ENCODE measurements around the gene DSN1. TPM values are rescaled to one million over a fixed set of nuclear protein-coding genes. Genes with fewer than 3 reads are reported as not detected.

The DSN1 gene
- total and polyA plus RNA-seq, 2 of the 8 experiments (the other 6 are each of a cell fraction or from before 2014, with no cell fraction given): 12.0 to 26.2 TPM

DNA sequence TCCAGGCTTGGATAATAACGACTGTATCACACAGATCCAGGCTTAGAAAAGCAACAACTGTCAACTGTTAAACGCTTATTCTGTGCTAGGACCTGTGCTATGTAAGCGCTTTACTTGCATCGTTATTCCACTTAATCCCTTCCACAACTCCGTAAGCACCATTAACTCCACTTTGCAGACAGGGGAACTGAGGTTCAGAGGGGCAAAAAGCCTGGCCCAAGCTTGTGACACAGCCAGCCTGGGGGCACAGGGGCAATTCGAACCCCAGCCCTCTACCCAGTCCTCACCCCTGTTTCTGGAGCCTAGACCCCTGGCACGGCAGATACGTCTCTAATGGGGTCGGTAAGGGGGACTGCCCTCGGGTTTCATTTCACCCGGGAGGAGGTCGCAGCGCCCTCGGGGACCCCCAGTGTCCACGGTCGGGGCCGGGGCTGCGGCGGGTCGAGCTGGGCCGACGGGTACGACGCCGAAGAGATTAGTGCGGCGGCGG lies 411 bp downstream of the DSN1 start:
- no peak overlapping the region for H2BK20ac ChIP-seq (ENCODE audit: low read length)
- no peak overlapping the region for H3K14ac ChIP-seq (ENCODE audit: insufficient read length)
- H2BK12ac ChIP-seq (ENCODE audit: low read depth, low read length): peak overlapping the region; percentile 68; the same call in 1 of the 2 replicates
- H3K4ac ChIP-seq (replicated peaks; ENCODE audit: insufficient read length, low read depth, low read length): peak overlapping the region; percentile 46
- peak overlapping the region; percentile 89 for H3K27ac ChIP-seq (ENCODE audit: low read depth, low read length)
- H3K79me1 ChIP-seq (ENCODE audit: low read depth, low read length): peaks cover 7% of the 10 kb centered on the region; the same call in 1 of the 2 replicates
- no peaks in the 10 kb centered on the region for H4K20me1 ChIP-seq (replicated peaks in 1 of 2; ENCODE audit: control insufficient read depth in 1 of 2, insufficient read depth in 2 of 2, low read length in 2 of 2)
- H3K79me2 ChIP-seq (ENCODE audit: control insufficient read depth in 1 of 2, insufficient read depth in 2 of 2, low read length in 2 of 2): peaks cover 0 to 6% of the 10 kb centered on the region in 2 experiments; a peak in 1 of 4 replicates
- TF ChIP-seq NRF1 (IDR thresholded peaks at IDR 0.05; ENCODE audit: low read depth, low read length): no peak
- no peak for TF ChIP-seq SP4 (IDR thresholded peaks at IDR 0.05; ENCODE audit: low read length)
- TF ChIP-seq KDM1A (IDR thresholded peaks at IDR 0.05; ENCODE audit: borderline replicate concordance, low read length): no peak
- TF ChIP-seq SP2 (IDR thresholded peaks at IDR 0.05; ENCODE audit: low read length): no peak
- TF ChIP-seq TBP (IDR thresholded peaks at IDR 0.05; ENCODE audit: low read depth, low read length): no peak
- ChIA-PET POLR2A (ENCODE audit: partially characterized antibody) (interaction anchor here (0.9 to 2.6 kb wide), 5 partner anchors 9 to 114 kb away, joined by 3 to 15 read pairs (median 5); partner anchors contain the start of gene NDRG3), CTCF (ENCODE audit: partially characterized antibody) (interaction anchor here (0.6 to 2.8 kb wide), 17 partner anchors 9 to 178 kb away, joined by 3 to 22 read pairs (median 5); partner anchors contain the start of gene NDRG3)
- peak overlapping the region; percentile 84 for H3K18ac ChIP-seq (ENCODE audit: extremely low read depth, low read length)
- peaks cover 0 to 7% (median 0%) of the 10 kb centered on the region in 4 experiments; a peak in 2 of 7 replicates for H3K4me1 ChIP-seq (replicated peaks in 1 of 4; ENCODE audit: control insufficient read depth in 3 of 4, insufficient read depth in 4 of 4, low read length in 3 of 4)
- no peak overlapping the region for H2BK15ac ChIP-seq (ENCODE audit: low read length)
- peak overlapping the region; percentile 95 for H4K8ac ChIP-seq (ENCODE audit: extremely low read depth, insufficient read depth, low read length)
- peak overlapping the region; percentile 63 to 92 (median 89) for H3K9ac ChIP-seq (replicated peaks in 1 of 4; ENCODE audit: extremely low read depth in 1 of 4, low read depth in 3 of 4, low read length in 3 of 4)
- H3K27me3 ChIP-seq (replicated peaks in 1 of 4; ENCODE audit: control insufficient read depth in 3 of 4, extremely low read depth in 1 of 4, insufficient read depth in 3 of 4, low read length in 3 of 4): no peaks in the 10 kb centered on the region
- no peak for FAIRE-seq
- H3K4me3 ChIP-seq (ENCODE audit: extremely low read depth in 1 of 4, insufficient read depth in 2 of 4, low read depth in 3 of 4, low read length in 4 of 4): peak overlapping the region; percentile 64 to 93 (median 85)
- H4K5ac ChIP-seq (ENCODE audit: insufficient read length, low read depth, low read length): peak overlapping the region; percentile 73
- WGBS, 2 experiments (ENCODE audit: extremely low coverage in 1 of 2, insufficient coverage in 1 of 2, insufficient read length in 1 of 2, insufficient replicate concordance in 2 of 2, low coverage in 1 of 2, low lambda C conversion rate in 2 of 2, missing lambda C conversion rate in 1 of 2): 12% methylated on average over 16 of the region's 28 CpGs; no CpG with 5 or more reads in 1 of the 2 experiments
- DNase-seq (ENCODE audit: low read depth in 1 of 2, low spot score in 2 of 2): no peak
- no peak overlapping the region for H2AK5ac ChIP-seq (ENCODE audit: low read depth, low read length)
- peaks cover 3 to 22% (median 7%) of the 10 kb centered on the region in 4 experiments; a peak in 5 of 8 replicates for H3K36me3 ChIP-seq (ENCODE audit: control insufficient read depth in 2 of 4, insufficient read depth in 4 of 4, low read length in 3 of 4)
- peaks cover 8% of the 10 kb centered on the region for H3K23me2 ChIP-seq (ENCODE audit: low read depth, low read length)
- peak overlapping the region; percentile 78 to 99 for H3K4me2 ChIP-seq (ENCODE audit: insufficient read depth in 1 of 2, low read depth in 2 of 2, low read length in 2 of 2)
- no peaks in the 10 kb centered on the region; a peak in 1 of 4 replicates for H3K9me3 ChIP-seq (ENCODE audit: insufficient read depth in 2 of 2, low read depth in 1 of 2, low read length in 1 of 2)
- peak overlapping the region; percentile 90 for H3K56ac ChIP-seq (replicated peaks; ENCODE audit: insufficient read length, low read depth, low read length)
- H2BK5ac ChIP-seq (ENCODE audit: low read depth, low read length): peak overlapping the region; percentile 86
- no peak overlapping the region for H3K23ac ChIP-seq (ENCODE audit: insufficient read length)
- H2BK120ac ChIP-seq (replicated peaks; ENCODE audit: low read depth, low read length): no peak overlapping the region
- H2AFZ ChIP-seq (ENCODE audit: low read length): peak overlapping the region; percentile 54
- H4K91ac ChIP-seq (replicated peaks; ENCODE audit: insufficient read length, low read length): no peak overlapping the region

Measured in H1 (cell line).